ENCODE data around the gene TXN. TPM values are rescaled to one million over a fixed set of nuclear protein-coding genes. Genes with fewer than 3 reads are reported as not detected.

The TXN gene
- 412 and 422 TPM in 2 replicates for total RNA-seq

DNA sequence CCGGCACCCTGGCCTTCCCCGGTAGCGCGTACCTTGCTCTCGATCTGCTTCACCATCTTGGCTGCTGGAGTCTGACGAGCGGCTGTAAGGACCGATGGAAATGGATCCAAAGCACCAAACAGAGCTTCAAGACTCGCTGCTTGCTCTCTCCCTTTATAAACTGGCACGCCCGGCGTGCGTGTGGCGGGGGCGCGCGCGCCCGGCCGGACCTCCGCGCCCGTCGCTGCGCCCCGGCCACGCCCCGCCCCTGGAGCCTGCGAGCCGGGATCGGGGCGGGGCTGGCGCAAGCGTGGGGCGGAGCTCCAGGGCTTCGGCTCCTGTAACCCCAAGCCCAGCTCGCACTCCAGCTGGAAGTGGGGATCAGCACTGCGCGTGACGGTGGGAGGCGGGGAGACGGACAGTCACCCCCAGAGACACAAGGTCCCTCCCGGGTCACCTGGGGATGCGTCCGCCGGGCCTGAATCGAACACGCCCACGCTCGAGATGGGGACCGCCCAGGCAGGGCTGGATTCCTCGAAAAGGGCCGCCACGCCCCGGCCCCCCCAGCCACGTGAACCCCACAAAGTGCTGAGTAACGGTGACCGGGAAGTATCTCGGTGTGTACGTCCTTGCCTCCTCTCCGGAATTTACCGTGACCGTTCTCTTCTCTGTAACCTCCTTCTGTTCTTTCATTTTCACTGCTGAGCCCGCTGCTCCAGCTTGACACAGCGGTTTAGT, at the start of gene TXN:
TXN (minus strand) TSS at position 128 of the 717 bp plus-strand sequence; CDS start at position 56, 72 bp downstream.
- intact Hi-C loops (cut with micrococcal nuclease), result loop anchor here (1.0 to 10.0 kb wide), 10 partner anchors 108 to 1376 kb away; partner anchors contain the start of genes ABITRAM, DNAJC25, ELP1 and TMEM245
- peak; percentile 85 for DNase-seq (ENCODE audit: low spot score)
- Mint-ChIP-seq H3K27ac (peak within 1 kb of the TSS; percentile 100), H3K27me3 (ENCODE audit: insufficient read depth) (peaks cover 10% of the 10 kb centered on the region), H3K4me3 (peak within 1 kb of the TSS; percentile 98), H3K36me3 (ENCODE audit: low read depth) (peaks cover 23% of the 10 kb centered on the region), H3K4me1 (ENCODE audit: low read depth) (peaks cover 59% of the 10 kb centered on the region), H3K9me3 (no peaks in the 10 kb centered on the region)

DNA sequence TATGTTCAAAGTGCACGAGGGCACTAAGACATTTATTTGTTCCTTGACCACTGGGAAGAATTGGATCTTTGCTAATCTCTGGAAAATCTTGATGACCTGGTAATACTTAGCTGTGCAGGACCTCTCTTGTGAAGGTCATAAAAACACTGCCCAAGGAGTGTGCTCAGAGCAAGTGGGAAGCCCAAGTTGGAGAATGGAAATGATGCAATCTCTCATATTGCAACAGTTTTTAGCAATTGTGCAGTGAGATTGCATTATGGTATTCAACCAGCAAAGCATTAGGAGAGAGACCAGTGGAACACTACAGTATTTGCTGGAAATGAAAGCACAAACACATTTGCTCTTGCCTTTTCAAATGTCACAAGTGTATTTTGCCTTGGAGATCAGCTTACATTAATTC, 46.8 kb upstream of the TXN start:
- no peak for DNase-seq (ENCODE audit: low spot score)
- H3K9me3 Mint-ChIP-seq, result no peaks in the 10 kb centered on the region
- no peak overlapping the region for H3K4me3 Mint-ChIP-seq
- intact Hi-C loops (cut with micrococcal nuclease), result no loop called here
- H3K4me1 Mint-ChIP-seq (ENCODE audit: low read depth), result peaks cover 2% of the 10 kb centered on the region
- no peaks in the 10 kb centered on the region for H3K36me3 Mint-ChIP-seq (ENCODE audit: low read depth)
- H3K27ac Mint-ChIP-seq, result no peak overlapping the region
- peaks cover 17% of the 10 kb centered on the region for H3K27me3 Mint-ChIP-seq (ENCODE audit: insufficient read depth)

DNA sequence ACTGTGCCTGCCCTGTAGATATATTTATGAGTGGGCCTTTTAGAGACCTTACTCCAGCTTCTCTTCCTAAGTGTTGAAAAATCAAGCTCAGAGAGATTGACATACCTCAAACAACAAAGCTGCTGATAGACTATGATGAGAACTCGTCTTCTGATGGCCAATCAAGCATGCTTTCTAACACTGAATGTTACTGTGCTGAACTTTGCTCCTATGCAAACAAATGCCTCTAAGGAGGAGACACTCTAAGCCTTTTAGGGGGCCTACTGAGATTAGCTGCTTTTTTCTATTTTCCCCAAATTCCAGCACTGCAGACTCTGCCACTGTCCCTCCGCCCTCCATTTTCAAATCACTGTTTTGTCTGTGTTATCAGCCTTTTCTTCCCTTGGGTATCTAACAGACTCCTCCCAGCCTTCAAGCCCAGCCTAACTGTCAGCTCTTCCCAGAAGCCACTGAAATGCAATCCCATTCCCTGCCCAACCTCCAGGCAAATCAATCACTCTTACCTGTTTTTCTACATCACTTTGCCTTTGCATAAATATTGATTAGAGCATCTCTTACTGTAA, 41.8 kb upstream of the TXN start:
- H3K4me3 Mint-ChIP-seq, result no peak overlapping the region
- intact Hi-C loops (cut with micrococcal nuclease), result no loop called here
- peaks cover 10% of the 10 kb centered on the region for H3K27me3 Mint-ChIP-seq (ENCODE audit: insufficient read depth)
- no peaks in the 10 kb centered on the region for H3K36me3 Mint-ChIP-seq (ENCODE audit: low read depth)
- no peak overlapping the region for H3K27ac Mint-ChIP-seq
- no peak for DNase-seq (ENCODE audit: low spot score)
- H3K9me3 Mint-ChIP-seq, result no peaks in the 10 kb centered on the region
- H3K4me1 Mint-ChIP-seq (ENCODE audit: low read depth), result no peaks in the 10 kb centered on the region

DNA sequence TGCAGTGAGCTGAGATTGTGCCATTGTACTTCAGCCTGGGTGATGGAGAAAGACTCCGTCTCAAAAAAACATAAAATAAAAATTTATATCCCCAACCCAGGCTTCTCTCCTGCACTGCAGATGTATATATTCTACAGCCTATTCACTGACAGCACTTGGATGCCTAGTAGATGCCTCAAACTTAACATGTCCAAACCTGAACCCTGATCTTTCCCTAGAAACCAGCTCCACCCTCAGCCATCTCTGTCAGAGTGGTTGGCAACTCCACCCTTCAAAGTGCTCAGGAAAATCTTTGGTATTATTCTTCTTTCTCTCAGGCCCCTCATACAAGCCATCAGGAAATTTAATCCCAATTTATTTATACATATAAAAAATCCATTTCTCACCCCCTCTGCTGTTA, 36.9 kb upstream of the TXN start:
- H3K36me3 Mint-ChIP-seq (ENCODE audit: low read depth), result no peaks in the 10 kb centered on the region
- intact Hi-C loops (cut with micrococcal nuclease), result no loop called here
- H3K9me3 Mint-ChIP-seq, result no peaks in the 10 kb centered on the region
- H3K27ac Mint-ChIP-seq, result no peak overlapping the region
- H3K4me1 Mint-ChIP-seq (ENCODE audit: low read depth), result no peaks in the 10 kb centered on the region
- peaks cover 2% of the 10 kb centered on the region for H3K27me3 Mint-ChIP-seq (ENCODE audit: insufficient read depth)
- no peak for DNase-seq (ENCODE audit: low spot score)
- H3K4me3 Mint-ChIP-seq, result no peak overlapping the region

DNA sequence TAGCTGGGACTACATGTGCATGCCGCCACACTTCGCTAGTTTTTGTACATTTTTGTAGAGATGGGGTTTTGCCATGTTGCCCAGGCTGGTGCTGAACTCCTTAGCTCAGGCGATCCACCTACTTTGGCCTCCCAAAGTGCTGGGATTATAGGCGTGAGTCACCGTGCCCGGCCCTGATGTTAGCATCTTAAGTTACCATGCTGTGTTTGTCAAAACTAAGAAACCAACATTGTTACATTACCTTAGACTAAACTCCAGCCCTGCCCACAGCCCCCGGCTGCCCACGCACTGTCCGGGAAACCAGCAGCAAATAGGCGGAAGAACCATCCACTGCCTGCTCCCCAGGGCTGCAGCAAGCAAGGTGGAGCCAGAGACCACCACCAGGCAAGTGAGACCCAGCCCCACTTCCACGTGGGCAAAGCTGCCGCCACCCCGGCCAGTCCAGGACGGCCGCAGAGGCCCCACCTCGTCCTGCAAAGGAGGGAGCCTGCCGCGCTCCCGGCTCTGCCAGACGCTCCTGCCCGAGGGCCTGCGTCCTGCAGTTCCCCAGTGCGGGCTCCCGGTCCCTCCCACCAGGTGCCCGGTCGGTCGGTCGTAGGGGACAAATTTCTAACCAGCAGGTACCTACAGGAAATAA, 35.7 kb upstream of the TXN start:
- no peak for DNase-seq (ENCODE audit: low spot score)
- no peaks in the 10 kb centered on the region for H3K9me3 Mint-ChIP-seq
- H3K27me3 Mint-ChIP-seq (ENCODE audit: insufficient read depth), result peaks cover 4% of the 10 kb centered on the region
- no peaks in the 10 kb centered on the region for H3K36me3 Mint-ChIP-seq (ENCODE audit: low read depth)
- intact Hi-C loops (cut with micrococcal nuclease), result no loop called here
- H3K4me1 Mint-ChIP-seq (ENCODE audit: low read depth), result no peaks in the 10 kb centered on the region
- no peak overlapping the region for H3K27ac Mint-ChIP-seq
- no peak overlapping the region for H3K4me3 Mint-ChIP-seq

GRCh38 chr9:110290001-110290400, 33.7 kb upstream of the TXN start:
- H3K27me3 Mint-ChIP-seq (ENCODE audit: insufficient read depth), result peaks cover 4% of the 10 kb centered on the region
- DNase-seq (ENCODE audit: low spot score), result no peak
- intact Hi-C loops (cut with micrococcal nuclease), result no loop called here
- no peak overlapping the region for H3K27ac Mint-ChIP-seq
- no peaks in the 10 kb centered on the region for H3K36me3 Mint-ChIP-seq (ENCODE audit: low read depth)
- no peak overlapping the region for H3K4me3 Mint-ChIP-seq
- H3K4me1 Mint-ChIP-seq (ENCODE audit: low read depth), result no peaks in the 10 kb centered on the region
- no peaks in the 10 kb centered on the region for H3K9me3 Mint-ChIP-seq

GRCh38 chr9:110288503-110288902, 32.2 kb upstream of the TXN start:
- intact Hi-C loops (cut with micrococcal nuclease), result no loop called here
- Mint-ChIP-seq H3K9me3 (peaks cover 8% of the 10 kb centered on the region), H3K27ac (no peak overlapping the region), H3K36me3 (ENCODE audit: low read depth) (no peaks in the 10 kb centered on the region), H3K4me3 (no peak overlapping the region), H3K4me1 (ENCODE audit: low read depth) (no peaks in the 10 kb centered on the region), H3K27me3 (ENCODE audit: insufficient read depth) (peaks cover 7% of the 10 kb centered on the region)
- DNase-seq (ENCODE audit: low spot score), result no peak

DNA sequence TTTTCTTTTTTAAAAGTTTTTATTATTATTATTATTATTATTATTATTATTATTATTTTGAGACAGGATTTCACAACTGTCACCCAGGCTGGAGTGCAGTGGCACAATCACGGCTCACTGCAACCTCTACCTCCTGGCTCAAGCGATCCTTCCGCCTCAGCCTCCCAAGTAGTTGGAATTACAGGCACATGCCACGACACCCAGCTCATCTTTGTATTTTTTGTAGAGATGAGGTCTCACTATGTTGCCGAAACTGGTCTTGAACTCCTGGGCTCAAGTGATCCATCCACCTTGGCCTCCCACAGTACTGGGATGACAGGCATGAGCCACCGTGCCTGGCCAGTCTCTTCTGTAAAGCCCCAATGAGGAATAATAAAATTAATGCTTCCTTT, 31.0 kb upstream of the TXN start:
- Mint-ChIP-seq H3K4me1 (ENCODE audit: low read depth) (no peaks in the 10 kb centered on the region), H3K4me3 (no peak overlapping the region), H3K27ac (no peak overlapping the region), H3K36me3 (ENCODE audit: low read depth) (no peaks in the 10 kb centered on the region), H3K27me3 (ENCODE audit: insufficient read depth) (peaks cover 7% of the 10 kb centered on the region), H3K9me3 (peaks cover 8% of the 10 kb centered on the region)
- DNase-seq (ENCODE audit: low spot score), result no peak
- intact Hi-C loops (cut with micrococcal nuclease), result no loop called here

DNA sequence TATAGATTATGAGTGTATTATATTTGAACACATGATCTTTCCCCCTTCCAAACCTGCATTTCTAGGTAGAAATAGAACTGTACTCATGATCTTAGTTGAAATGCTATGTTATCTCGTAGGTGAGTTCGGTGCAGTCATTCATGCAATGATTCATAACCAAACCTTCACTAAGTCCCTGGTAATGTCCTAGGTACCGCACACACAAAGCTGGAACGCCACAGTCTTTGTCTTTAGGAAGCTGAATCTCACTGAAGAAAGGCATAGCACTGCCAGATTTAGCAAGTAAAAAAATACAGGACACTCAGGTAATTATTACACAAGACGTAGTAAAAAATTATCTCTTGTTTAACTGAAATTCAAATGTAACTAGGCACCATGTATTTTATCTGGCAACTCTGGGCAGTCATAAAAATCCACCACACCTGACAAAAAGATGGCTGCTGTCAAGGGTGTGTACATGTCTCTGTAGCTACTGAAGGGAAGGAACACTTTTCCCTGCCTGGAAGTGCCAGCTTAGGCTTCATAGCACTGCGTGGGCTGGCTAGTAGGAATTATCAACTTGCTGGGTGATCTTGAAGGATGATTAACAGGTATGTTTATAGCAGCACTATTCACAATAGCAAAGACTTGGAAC, 28.0 kb upstream of the TXN start:
- H3K36me3 Mint-ChIP-seq (ENCODE audit: low read depth), result no peaks in the 10 kb centered on the region
- peaks cover 8% of the 10 kb centered on the region for H3K9me3 Mint-ChIP-seq
- peaks cover 11% of the 10 kb centered on the region for H3K27me3 Mint-ChIP-seq (ENCODE audit: insufficient read depth)

DNA sequence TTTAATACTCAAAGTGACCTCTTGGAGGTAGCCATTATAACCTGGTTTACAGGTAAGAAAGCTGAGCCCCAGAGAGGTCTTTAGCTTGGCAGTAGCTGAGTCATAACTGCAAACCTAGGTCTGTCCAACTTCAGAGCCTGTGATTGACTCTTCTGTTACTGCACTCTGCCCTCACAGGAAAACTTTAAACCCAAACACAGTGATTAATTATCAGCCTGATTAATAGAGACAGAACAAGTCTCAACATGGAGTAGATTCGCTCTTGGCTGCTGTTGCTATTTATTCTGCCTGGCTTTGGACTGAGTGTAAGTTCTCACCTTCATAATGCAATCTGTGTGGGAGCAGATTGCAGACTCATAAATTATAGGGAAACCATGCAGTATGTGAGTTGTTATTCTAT, 27.4 kb upstream of the TXN start:
- no peaks in the 10 kb centered on the region for H3K4me1 Mint-ChIP-seq (ENCODE audit: low read depth)

More for the DNA sequence above, 28.0 kb upstream of the TXN start:
- no peak for DNase-seq (ENCODE audit: low spot score)
- Mint-ChIP-seq H3K4me1 (ENCODE audit: low read depth) (no peaks in the 10 kb centered on the region), H3K27ac (no peak overlapping the region), H3K4me3 (no peak overlapping the region)
- intact Hi-C loops (cut with micrococcal nuclease), result no loop called here

DNA sequence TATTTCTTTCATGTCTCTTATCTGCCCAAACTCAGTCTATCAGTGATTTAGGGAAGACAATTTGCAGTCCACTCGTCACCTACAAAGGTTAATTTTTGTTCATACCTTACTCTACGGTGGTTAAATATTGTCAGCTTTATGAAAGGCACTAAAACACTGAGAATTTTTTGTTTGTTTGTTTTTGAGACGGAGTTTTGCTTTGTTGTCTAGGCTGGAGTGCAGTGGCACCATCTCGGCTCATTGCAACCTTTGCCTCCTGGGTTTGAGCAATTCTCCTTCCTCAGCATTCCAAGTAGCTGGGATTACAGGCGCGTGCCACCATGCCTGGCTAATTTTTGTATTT, 26.4 kb upstream of the TXN start:
- H3K36me3 Mint-ChIP-seq (ENCODE audit: low read depth), result no peaks in the 10 kb centered on the region
- no peaks in the 10 kb centered on the region for H3K4me1 Mint-ChIP-seq (ENCODE audit: low read depth)
- peaks cover 10% of the 10 kb centered on the region for H3K27me3 Mint-ChIP-seq (ENCODE audit: insufficient read depth)
- DNase-seq (ENCODE audit: low spot score), result no peak
- H3K9me3 Mint-ChIP-seq, result peaks cover 8% of the 10 kb centered on the region
- no peak overlapping the region for H3K27ac Mint-ChIP-seq
- intact Hi-C loops (cut with micrococcal nuclease), result no loop called here
- no peak overlapping the region for H3K4me3 Mint-ChIP-seq

More for the DNA sequence above, 27.4 kb upstream of the TXN start:
- intact Hi-C loops (cut with micrococcal nuclease), result no loop called here
- Mint-ChIP-seq H3K27me3 (ENCODE audit: insufficient read depth) (peaks cover 11% of the 10 kb centered on the region), H3K9me3 (peaks cover 8% of the 10 kb centered on the region), H3K36me3 (ENCODE audit: low read depth) (no peaks in the 10 kb centered on the region), H3K4me3 (no peak overlapping the region), H3K27ac (no peak overlapping the region)
- no peak for DNase-seq (ENCODE audit: low spot score)

GRCh38 chr9:110282018-110282738, 25.9 kb upstream of the TXN start:
- Mint-ChIP-seq H3K27me3 (ENCODE audit: insufficient read depth) (peaks cover 8% of the 10 kb centered on the region), H3K9me3 (peaks cover 8% of the 10 kb centered on the region), H3K36me3 (ENCODE audit: low read depth) (no peaks in the 10 kb centered on the region), H3K4me3 (no peak overlapping the region), H3K4me1 (ENCODE audit: low read depth) (no peaks in the 10 kb centered on the region), H3K27ac (no peak overlapping the region)
- no peak for DNase-seq (ENCODE audit: low spot score)
- intact Hi-C loops (cut with micrococcal nuclease), result no loop called here
